GM21515 (cell line): ENCODE measurements around the gene VWA5B1.
"Not testable (repeated sequence)": the region's sequence is repeated elsewhere in the genome, so short reads cannot be mapped to it uniquely, and the experiment has no call there.

ENCODE experiments used
- ATAC-seq: cut with Tn5 transposase; IDR thresholded peaks from one replicate; pipeline ENCODE4 v1.9.1; 2021; ENCODE audit not compliant: unreplicated experiment

VWA5B1 gene

GRCh38 chr1:20280341-20280740 is 10.3 kb upstream of the VWA5B1 start:
- ATAC-seq, result no peak

DNA sequence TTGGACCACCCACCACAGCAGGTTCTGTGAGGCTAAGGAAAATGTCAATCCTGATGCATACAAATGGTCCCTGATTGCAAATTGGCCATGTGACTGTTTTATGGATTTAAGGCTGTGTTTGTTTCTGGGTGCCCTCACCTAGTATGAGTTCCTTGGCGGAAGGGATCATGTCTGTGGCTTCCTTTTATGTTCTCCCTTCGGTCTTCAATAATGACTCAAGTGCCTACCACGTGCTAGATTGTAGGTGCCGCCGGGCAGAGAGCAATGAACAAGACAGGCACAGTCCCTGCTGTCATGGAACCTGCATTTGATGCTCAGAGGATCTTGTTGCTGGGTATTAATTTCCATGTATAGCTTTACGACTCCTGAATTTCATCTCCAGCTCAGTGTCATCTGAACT is 9.8 kb upstream of the VWA5B1 start:
- no peak for ATAC-seq

GRCh38 chr1:20281801-20282200 is 8.9 kb upstream of the VWA5B1 start:
- no peak for ATAC-seq

- no peak for ATAC-seq
These were observed 8.1 kb upstream of the VWA5B1 start for GRCh38 chr1:20282533-20282932.

GRCh38 chr1:20284046-20284445 is 6.6 kb upstream of the VWA5B1 start:
- no peak for ATAC-seq

- no peak for ATAC-seq
These were observed 6.0 kb upstream of the VWA5B1 start for GRCh38 chr1:20284625-20285024.

- no peak for ATAC-seq
These were observed 5.2 kb upstream of the VWA5B1 start for GRCh38 chr1:20285510-20285909.

DNA sequence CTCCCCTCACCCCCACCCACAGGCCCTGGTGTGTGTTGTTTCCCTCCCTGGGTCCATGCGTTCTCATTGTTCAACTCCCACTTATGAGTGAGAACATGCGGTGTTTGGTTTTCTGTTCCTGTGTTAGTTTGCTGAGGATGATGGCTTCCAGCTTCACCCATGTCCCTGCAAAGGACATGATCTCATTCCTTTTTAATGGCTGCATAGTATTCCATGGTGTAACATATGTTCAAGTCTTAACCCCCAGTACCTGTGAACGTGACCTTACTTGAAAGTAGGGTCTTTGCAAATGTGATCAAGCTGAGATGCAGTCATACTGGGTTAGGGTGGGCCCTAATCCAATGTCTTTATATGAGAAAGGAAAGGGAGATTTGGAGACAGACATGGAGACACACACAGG is 3.0 kb upstream of the VWA5B1 start:
- not testable (repeated sequence) for ATAC-seq

- no peak for ATAC-seq
These were observed 990 bp downstream of the VWA5B1 start for GRCh38 chr1:20291645-20292084.

GRCh38 chr1:20298626-20299025 is 8.0 kb downstream of the VWA5B1 start:
- no peak for ATAC-seq

GRCh38 chr1:20301463-20302107 is 10.9 kb downstream of the VWA5B1 start:
- no peak for ATAC-seq

DNA sequence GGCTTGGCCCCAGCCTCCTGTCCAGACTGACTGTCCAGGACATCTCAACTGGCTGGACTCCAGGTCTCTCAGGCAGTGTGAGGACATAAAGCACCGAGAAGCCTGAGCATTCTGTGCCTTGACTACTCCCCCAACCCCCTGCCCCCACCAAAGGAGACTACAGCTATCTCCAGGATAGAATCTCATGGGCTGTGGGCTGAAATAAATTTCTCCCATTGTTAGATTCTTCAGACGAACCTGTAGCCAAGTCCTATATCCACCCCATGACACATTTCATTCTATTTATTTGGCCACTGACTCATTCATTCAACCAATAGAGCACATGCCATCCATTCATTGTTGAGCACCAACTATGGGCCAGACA is 11.4 kb downstream of the VWA5B1 start:
- ATAC-seq, result no peak

- ATAC-seq, result no peak
These were observed 16.4 kb downstream of the VWA5B1 start for GRCh38 chr1:20307026-20307425.

GRCh38 chr1:20308569-20308968 is 17.9 kb downstream of the VWA5B1 start:
- no peak for ATAC-seq

DNA sequence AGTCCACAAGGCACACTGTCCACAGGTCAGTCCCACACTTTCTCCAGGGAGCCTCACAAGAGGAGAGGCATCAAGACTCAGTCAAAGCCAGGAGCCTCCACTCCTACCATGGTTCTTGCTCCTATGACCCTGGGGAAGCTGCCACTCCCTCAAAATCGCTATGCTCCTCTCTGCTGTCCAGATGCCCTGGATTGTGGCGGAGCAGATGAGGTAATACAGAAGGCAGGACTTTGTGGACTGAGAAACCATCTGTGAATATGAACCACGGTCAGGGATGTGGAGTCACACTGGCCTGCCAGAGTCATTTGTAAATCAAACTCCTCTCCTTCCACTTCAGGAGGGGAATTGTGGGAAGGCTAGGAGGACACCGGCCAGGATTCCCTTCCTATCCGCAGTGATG is 20.6 kb downstream of the VWA5B1 start:
- ATAC-seq, result no peak

- no peak for ATAC-seq
These were observed 21.6 kb downstream of the VWA5B1 start for GRCh38 chr1:20312310-20312709.

- no peak for ATAC-seq
These were observed 22.1 kb downstream of the VWA5B1 start for GRCh38 chr1:20312818-20313217.

GRCh38 chr1:20317471-20317870 is 26.8 kb downstream of the VWA5B1 start:
- ATAC-seq, result no peak

- no peak for ATAC-seq
These were observed 27.8 kb downstream of the VWA5B1 start for GRCh38 chr1:20318521-20318920.

- no peak for ATAC-seq
These were observed 28.3 kb downstream of the VWA5B1 start for GRCh38 chr1:20318971-20319370.

- no peak for ATAC-seq
These were observed 29.0 kb downstream of the VWA5B1 start for GRCh38 chr1:20319456-20320220.

GRCh38 chr1:20320704-20321103 is 30.0 kb downstream of the VWA5B1 start:
- ATAC-seq, result no peak

DNA sequence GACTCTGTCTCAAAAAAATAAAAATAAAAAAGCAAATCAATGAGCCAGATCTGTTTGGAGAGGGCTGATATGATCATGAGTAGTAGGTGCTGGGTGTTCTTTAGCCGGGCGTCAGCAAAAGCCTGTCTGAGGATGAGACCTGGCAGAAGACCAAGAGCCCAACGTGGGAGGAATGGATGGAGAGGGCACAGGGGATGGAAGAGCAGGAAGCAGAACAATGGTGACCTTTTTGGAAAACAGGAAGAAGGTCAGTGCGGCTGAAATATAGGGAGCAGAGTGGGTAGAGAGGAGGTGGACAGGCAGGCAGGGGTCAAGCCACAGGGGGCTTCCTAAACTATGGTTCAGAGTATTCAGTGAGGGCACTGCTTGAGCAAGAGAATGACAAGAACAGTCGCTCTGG is 30.9 kb downstream of the VWA5B1 start:
- ATAC-seq, result no peak
